C4-2B (cell line): ENCODE measurements around the gene MECP2.

Experiments used
- CTCF ChIP-seq: fragments of 450-650 bp; conservative IDR thresholded peaks from 2 replicates; pipeline ENCODE4 v1.5.1; 2017; ENCODE audit warnings: mild to moderate bottlenecking
- ZFX ChIP-seq: fragments of 450-650 bp; IDR thresholded peaks from 2 replicates; pipeline ENCODE4 v1.6.1; 2017

GRCh38 chrX:153984351-153985178 is 113.0 kb downstream of the MECP2 start:
- TF ChIP-seq CTCF (no peak), ZFX (no peak)
